ENCODE data around the gene LDB3. TPM values are rescaled to one million over a fixed set of nuclear protein-coding genes. Genes with fewer than 3 reads are reported as not detected.
"Not testable (repeated sequence)": the region's sequence is repeated elsewhere in the genome, so short reads cannot be mapped to it uniquely, and the experiment has no call there.

The LDB3 gene
- total and polyA plus RNA-seq, 2 of the 4 experiments (the other 2 are of a cell fraction), result 0.36 to 2.6 TPM

- H3K14ac ChIP-seq (replicated peaks; ENCODE audit: low read depth, low read length); H2BK15ac ChIP-seq (ENCODE audit: low read depth, low read length); DNase-seq; H2BK120ac ChIP-seq (ENCODE audit: low read depth, low read length); H4K91ac ChIP-seq (ENCODE audit: insufficient read depth, low read depth, low read length); H3K79me1 ChIP-seq (ENCODE audit: low read depth in 1 of 2, low read length in 2 of 2); BruUV-seq (replicated peaks); H3K4ac ChIP-seq (ENCODE audit: low read depth, low read length); H4K20me1 ChIP-seq (ENCODE audit: insufficient read depth, low read length); H3K9me1 ChIP-seq (ENCODE audit: insufficient read depth, low read length); H3K36me3 ChIP-seq (ENCODE audit: control insufficient read depth, insufficient read depth, low read length); H3K23ac ChIP-seq (ENCODE audit: low read depth, low read length); H4K5ac ChIP-seq (ENCODE audit: low read depth, low read length); H3K18ac ChIP-seq (ENCODE audit: low read depth, low read length); H2AK5ac ChIP-seq (ENCODE audit: low read depth, low read length); intact Hi-C loops (cut with micrococcal nuclease); H3K56ac ChIP-seq (ENCODE audit: extremely low read depth, insufficient read depth, low read length); dilution Hi-C loops (cut with HindIII; ENCODE audit: low sequenced_read_pairs, unreplicated experiment); H3K4me2 ChIP-seq (ENCODE audit: low read depth, low read length); H3K4me3 ChIP-seq (ENCODE audit: insufficient read depth, low read depth, low read length); H3K4me1 ChIP-seq (ENCODE audit: control insufficient read depth, insufficient read depth, low read length); H2AFZ ChIP-seq (replicated peaks; ENCODE audit: low read length, poor library complexity); H2BK5ac ChIP-seq (ENCODE audit: low read depth, low read length, poor library complexity, severe bottlenecking); H3K27me3 ChIP-seq (ENCODE audit: control insufficient read depth, insufficient read depth, low read length); H3K9me3 ChIP-seq (ENCODE audit: control insufficient read depth, insufficient read depth, low read length); H4K8ac ChIP-seq (ENCODE audit: low read depth in 2 of 2, low read length in 2 of 2); POLR2A ChIA-PET (ENCODE audit: unreplicated experiment); H3K9ac ChIP-seq (ENCODE audit: low read depth, low read length); H2BK20ac ChIP-seq (ENCODE audit: low read depth, low read length); ATAC-seq (ENCODE audit: low read depth); H3K27ac ChIP-seq (ENCODE audit: insufficient read depth, low read length); in situ Hi-C loops (cut with MboI; ENCODE audit: low sequenced_read_pairs); H2AK9ac ChIP-seq (replicated peaks; ENCODE audit: low read depth, low read length, poor library complexity): not testable (repeated sequence)
- CTCF ChIA-PET, result interaction anchor here (0.6 kb wide), 1 partner anchor 29 kb away, joined by 7 read pairs; no protein-coding TSS in a partner anchor
- WGBS, 2 experiments (ENCODE audit: extremely low coverage in 2 of 2, insufficient read length in 1 of 2), result no CpG with 5 or more reads among the region's 4 CpGs
These were observed 67.0 kb downstream of the LDB3 start for GRCh38 chr10:86735278-86735677.

Measured in IMR-90 (cell line).